Measurements from ENCODE around the gene CUZD1.

DNA sequence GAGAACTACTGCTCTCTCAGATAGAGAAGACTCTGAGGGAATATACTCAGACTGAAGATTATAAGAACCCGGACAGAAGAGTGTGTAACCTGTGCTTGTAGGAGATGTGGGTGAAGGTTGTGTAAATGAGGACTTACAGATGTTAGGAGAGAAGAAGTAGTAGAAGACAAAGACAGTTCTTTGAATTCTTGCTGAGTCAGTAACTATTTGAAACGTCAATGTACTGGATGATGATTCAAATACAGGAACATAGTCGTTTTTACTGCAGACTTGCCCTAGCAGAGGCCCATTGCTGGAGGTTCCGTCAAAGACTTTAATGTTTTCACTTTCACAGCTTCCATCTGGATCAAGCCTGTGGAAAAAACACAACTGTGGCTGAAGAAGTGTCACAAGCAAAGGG, 6.8 kb downstream of the CUZD1 start:
- TF ChIP-seq POLR2AphosphoS5 (IDR thresholded peaks at IDR 0.05; ENCODE audit: low read depth) (no peak), SPI1 (IDR thresholded peaks at IDR 0.05; ENCODE audit: borderline replicate concordance, low read depth) (no peak), GABPA (IDR thresholded peaks at IDR 0.05; ENCODE audit: low read depth) (no peak)
- TF ChIP-seq, protein P1, sequence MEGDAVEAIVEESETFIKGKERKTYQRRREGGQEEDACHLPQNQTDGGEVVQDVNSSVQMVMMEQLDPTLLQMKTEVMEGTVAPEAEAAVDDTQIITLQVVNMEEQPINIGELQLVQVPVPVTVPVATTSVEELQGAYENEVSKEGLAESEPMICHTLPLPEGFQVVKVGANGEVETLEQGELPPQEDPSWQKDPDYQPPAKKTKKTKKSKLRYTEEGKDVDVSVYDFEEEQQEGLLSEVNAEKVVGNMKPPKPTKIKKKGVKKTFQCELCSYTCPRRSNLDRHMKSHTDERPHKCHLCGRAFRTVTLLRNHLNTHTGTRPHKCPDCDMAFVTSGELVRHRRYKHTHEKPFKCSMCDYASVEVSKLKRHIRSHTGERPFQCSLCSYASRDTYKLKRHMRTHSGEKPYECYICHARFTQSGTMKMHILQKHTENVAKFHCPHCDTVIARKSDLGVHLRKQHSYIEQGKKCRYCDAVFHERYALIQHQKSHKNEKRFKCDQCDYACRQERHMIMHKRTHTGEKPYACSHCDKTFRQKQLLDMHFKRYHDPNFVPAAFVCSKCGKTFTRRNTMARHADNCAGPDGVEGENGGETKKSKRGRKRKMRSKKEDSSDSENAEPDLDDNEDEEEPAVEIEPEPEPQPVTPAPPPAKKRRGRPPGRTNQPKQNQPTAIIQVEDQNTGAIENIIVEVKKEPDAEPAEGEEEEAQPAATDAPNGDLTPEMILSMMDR (IDR thresholded peaks at IDR 0.05; ENCODE audit: insufficient read depth, low read length) = no peak
